ENCODE data around the gene LAMC2.

GRCh38 chr1:183290628-183291027, 104.6 kb downstream of the LAMC2 start:
- TF ChIP-seq CTCF (IDR thresholded peaks at IDR 0.05) = no peak
- TF ChIP-seq ZFX (IDR thresholded peaks at IDR 0.05; ENCODE audit: borderline replicate concordance) = no peak
